WTC11 (cell line): ENCODE measurements around the gene SLC2A6.

Source experiments
- AFF4 ChIP-seq: sonication (generic); formaldehyde crosslinking; IDR thresholded peaks from 2 replicates; pipeline ENCODE4 v1.8.1; 2023; ENCODE audit warnings: mild to moderate bottlenecking, missing genetic modification reagents, borderline replicate concordance
- ARID4B ChIP-seq: sonication (generic); formaldehyde crosslinking; IDR thresholded peaks from 2 replicates; pipeline ENCODE4 v1.8.0; 2023; ENCODE audit warnings: missing genetic modification reagents, mild to moderate bottlenecking, borderline replicate concordance
- ESRRA ChIP-seq: sonication (generic); formaldehyde crosslinking; IDR thresholded peaks from 2 replicates; pipeline ENCODE4 v1.8.1; 2022; ENCODE audit warnings: mild to moderate bottlenecking, missing genetic modification reagents, borderline replicate concordance
- IRF1 ChIP-seq: sonication (generic); formaldehyde crosslinking; IDR thresholded peaks from 2 replicates; pipeline ENCODE4 v1.8.0; 2023; ENCODE audit warnings: missing genetic modification reagents
- MAX ChIP-seq: sonication (generic); formaldehyde crosslinking; IDR thresholded peaks from 2 replicates; pipeline ENCODE4 v1.8.0; 2022; ENCODE audit warnings: mild to moderate bottlenecking, missing genetic modification reagents
- NFYB ChIP-seq: sonication (generic); formaldehyde crosslinking; conservative IDR thresholded peaks from 2 replicates; pipeline ENCODE4 v1.8.0; 2022; ENCODE audit warnings: low read depth, missing genetic modification reagents
- TEAD1 ChIP-seq: sonication (generic); formaldehyde crosslinking; IDR thresholded peaks from 2 replicates; pipeline ENCODE4 v1.8.0; 2022; ENCODE audit warnings: mild to moderate bottlenecking, missing genetic modification reagents
- ZNF532 ChIP-seq: fragments of 250-450 bp; sonication (Bioruptor Pico); IDR thresholded peaks from 2 replicates; pipeline ENCODE4 v1.9.0; 2021; ENCODE audit warnings: mild to moderate bottlenecking, borderline replicate concordance
- TF ChIP-seq, protein P1 (sequence below): fragments of 200-600 bp; IDR thresholded peaks from 2 replicates; pipeline ENCODE4 v1.8.0; 2022; ENCODE audit warnings: antibody characterized with exemption
- TF ChIP-seq, protein P2 (sequence below): sonication (generic); formaldehyde crosslinking; IDR thresholded peaks from 2 replicates; pipeline ENCODE4 v1.8.1; 2022; ENCODE audit warnings: mild to moderate bottlenecking, missing genetic modification reagents, moderate library complexity, borderline replicate concordance

- TF ChIP-seq ESRRA (no peak), TEAD1 (no peak), NFYB (CRISPR knock-in tag) (no peak), ZNF532 (CRISPR knock-in tag) (no peak; the same call in 1 of the 2 replicates), ARID4B (no peak), IRF1 (no peak), AFF4 (no peak), MAX (CRISPR knock-in tag) (no peak)
- TF ChIP-seq, protein P1, sequence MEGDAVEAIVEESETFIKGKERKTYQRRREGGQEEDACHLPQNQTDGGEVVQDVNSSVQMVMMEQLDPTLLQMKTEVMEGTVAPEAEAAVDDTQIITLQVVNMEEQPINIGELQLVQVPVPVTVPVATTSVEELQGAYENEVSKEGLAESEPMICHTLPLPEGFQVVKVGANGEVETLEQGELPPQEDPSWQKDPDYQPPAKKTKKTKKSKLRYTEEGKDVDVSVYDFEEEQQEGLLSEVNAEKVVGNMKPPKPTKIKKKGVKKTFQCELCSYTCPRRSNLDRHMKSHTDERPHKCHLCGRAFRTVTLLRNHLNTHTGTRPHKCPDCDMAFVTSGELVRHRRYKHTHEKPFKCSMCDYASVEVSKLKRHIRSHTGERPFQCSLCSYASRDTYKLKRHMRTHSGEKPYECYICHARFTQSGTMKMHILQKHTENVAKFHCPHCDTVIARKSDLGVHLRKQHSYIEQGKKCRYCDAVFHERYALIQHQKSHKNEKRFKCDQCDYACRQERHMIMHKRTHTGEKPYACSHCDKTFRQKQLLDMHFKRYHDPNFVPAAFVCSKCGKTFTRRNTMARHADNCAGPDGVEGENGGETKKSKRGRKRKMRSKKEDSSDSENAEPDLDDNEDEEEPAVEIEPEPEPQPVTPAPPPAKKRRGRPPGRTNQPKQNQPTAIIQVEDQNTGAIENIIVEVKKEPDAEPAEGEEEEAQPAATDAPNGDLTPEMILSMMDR = no peak
- TF ChIP-seq, protein P2, sequence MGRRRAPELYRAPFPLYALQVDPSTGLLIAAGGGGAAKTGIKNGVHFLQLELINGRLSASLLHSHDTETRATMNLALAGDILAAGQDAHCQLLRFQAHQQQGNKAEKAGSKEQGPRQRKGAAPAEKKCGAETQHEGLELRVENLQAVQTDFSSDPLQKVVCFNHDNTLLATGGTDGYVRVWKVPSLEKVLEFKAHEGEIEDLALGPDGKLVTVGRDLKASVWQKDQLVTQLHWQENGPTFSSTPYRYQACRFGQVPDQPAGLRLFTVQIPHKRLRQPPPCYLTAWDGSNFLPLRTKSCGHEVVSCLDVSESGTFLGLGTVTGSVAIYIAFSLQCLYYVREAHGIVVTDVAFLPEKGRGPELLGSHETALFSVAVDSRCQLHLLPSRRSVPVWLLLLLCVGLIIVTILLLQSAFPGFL (CRISPR knock-in tag) = no peak
These were observed 8.4 kb downstream of the SLC2A6 start for GRCh38 chr9:133470427-133470924.
